Panc1 (cell line): ENCODE data around the gene SF3A1.

Experiments used
- CTCF ChIP-seq: fragments of 450-650 bp; IDR thresholded peaks from 2 replicates; pipeline ENCODE4 v1.5.1; 2017; ENCODE audit warnings: mild to moderate bottlenecking
- POLR2AphosphoS5 ChIP-seq: IDR thresholded peaks from 2 replicates; pipeline ENCODE4 v1.6.1; 2012; ENCODE audit warnings: mild to moderate bottlenecking, low read depth, low read length, moderate library complexity
- REST ChIP-seq, 2 experiments: IDR thresholded peaks; 2 replicates each; pipeline ENCODE4 v1.6.1; 2011 to 2012; ENCODE audit warnings: low read depth in 2 of 2, control low read depth in 1 of 2, low read length in 1 of 2, mild to moderate bottlenecking in 1 of 2, moderate library complexity in 1 of 2; ENCODE audit not compliant: insufficient read depth in 1 of 2

DNA sequence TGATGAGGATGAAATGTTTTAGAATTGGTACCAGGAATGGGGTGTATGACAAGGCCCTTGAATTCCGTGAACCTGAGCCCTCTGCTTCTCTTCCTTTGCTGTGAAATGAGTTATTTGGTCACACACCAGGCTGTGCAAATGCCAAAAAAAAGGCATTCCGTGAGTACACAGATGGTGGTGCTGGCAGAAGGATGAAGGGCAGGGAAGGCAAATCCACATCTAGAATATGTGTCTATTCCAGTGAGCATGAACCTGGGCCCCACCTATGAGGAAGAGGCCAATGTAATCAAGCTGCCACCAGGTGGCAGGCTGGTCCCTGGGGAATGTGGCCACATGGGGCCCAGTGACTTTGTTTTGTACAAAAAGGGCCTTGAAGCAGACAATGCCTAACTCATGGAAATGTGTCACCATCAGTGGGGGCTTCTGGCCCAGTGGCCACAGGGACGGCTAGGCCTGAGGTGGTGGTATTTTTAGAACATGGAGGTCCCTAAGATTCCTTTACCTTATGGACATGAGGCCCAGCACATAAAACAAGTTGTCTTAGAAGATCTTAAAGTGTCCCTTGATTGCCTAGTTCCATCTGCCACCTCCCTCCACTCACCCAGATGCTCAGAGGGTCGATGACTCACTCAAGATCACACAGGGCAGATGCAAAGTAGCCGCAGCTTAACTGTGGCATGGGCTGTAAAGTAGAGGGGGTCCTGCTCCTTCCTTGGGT lies 34.4 kb upstream of the SF3A1 start:
- peak; percentile 78; the same call in 1 of the 2 replicates for TF ChIP-seq CTCF
- TF ChIP-seq REST (IDR thresholded peaks at IDR 0.05; ENCODE audit: insufficient read depth in 1 of 2, low read depth in 2 of 2, low read length in 1 of 2): no peak
- TF ChIP-seq POLR2AphosphoS5: no peak
